CD14-positive monocyte (primary cell): Measurements from ENCODE around the gene TMEM129. TPM values are rescaled to one million over a fixed set of nuclear protein-coding genes. Genes with fewer than 3 reads are reported as not detected.
A peak's percentile ranks its signal among the peaks of the same experiment; 100 is the strongest.

Experiments used
- DNase-seq, 3 donors: peaks; one replicate each; pipeline ENCODE4 v3.0.0-alpha.2; 2011 to 2022
- H2AFZ ChIP-seq: 2 replicates; pipeline ENCODE4 v1.6.0; 2012; ENCODE audit warnings: mild to moderate bottlenecking, low read depth, low read length, inconsistent platforms; ENCODE audit not compliant: insufficient read depth, poor library complexity, severe bottlenecking
- H3K27ac ChIP-seq, 2 donors: 1 replicate in 1 of 2; 2 replicates in 1 of 2; pipeline ENCODE4 v1.5.1; 2012 to 2013; ENCODE audit warnings: low read length in 2 of 2, control low read depth in 1 of 2, inconsistent platforms in 1 of 2, low read depth in 1 of 2, mild to moderate bottlenecking in 1 of 2
- H3K27me3 ChIP-seq, 2 donors: one replicate each; pipeline versions ENCODE4 v1.6.0 to v1.6.1; 2011 to 2013; ENCODE audit warnings: low read length in 2 of 2; ENCODE audit not compliant: control insufficient read depth in 2 of 2, insufficient read depth in 2 of 2
- H3K36me3 ChIP-seq, 2 donors: replicated peaks in 1 of 2; 1 replicate in 1 of 2; 2 replicates in 1 of 2; pipeline versions ENCODE4 v1.5.1 to v1.6.1; 2012 to 2013; ENCODE audit warnings: low read length in 2 of 2, control low read depth in 1 of 2, inconsistent platforms in 1 of 2, mild to moderate bottlenecking in 1 of 2; ENCODE audit not compliant: insufficient read depth in 2 of 2, control insufficient read depth in 1 of 2
- H3K4me1 ChIP-seq, 2 donors: 1 replicate in 1 of 2; 2 replicates in 1 of 2; pipeline versions ENCODE4 v1.5.1 to v1.6.1; 2012 to 2013; ENCODE audit warnings: low read length in 2 of 2, control low read depth in 1 of 2, inconsistent platforms in 1 of 2, mild to moderate bottlenecking in 1 of 2, moderate library complexity in 1 of 2; ENCODE audit not compliant: insufficient read depth in 2 of 2, control insufficient read depth in 1 of 2
- H3K4me2 ChIP-seq: replicated peaks from 2 replicates; pipeline ENCODE3; 2012; ENCODE audit warnings: low read length, moderate library complexity, mild to moderate bottlenecking; ENCODE audit not compliant: poor library complexity, severe bottlenecking; ENCODE audit errors: extremely low read depth
- H3K4me3 ChIP-seq, 3 experiments: fragments of 200-600 bp in 1 of 3; sonication (generic) in 1 of 3; replicated peaks in 1 of 3; 1 replicate in 2 of 3; 2 replicates in 1 of 3; pipeline ENCODE4 v1.5.1; 2011 to 2013; ENCODE audit warnings: low read length in 3 of 3, mild to moderate bottlenecking in 3 of 3, control low read depth in 2 of 3, low read depth in 2 of 3, inconsistent platforms in 1 of 3, moderate library complexity in 1 of 3
- H3K79me2 ChIP-seq: 2 replicates; pipeline ENCODE4 v1.6.0; 2012; ENCODE audit warnings: mild to moderate bottlenecking, control low read depth, inconsistent platforms, low read length, moderate library complexity; ENCODE audit not compliant: insufficient read depth
- H3K9ac ChIP-seq: 2 replicates; pipeline ENCODE4 v1.6.0; 2017; ENCODE audit warnings: low read length, mild to moderate bottlenecking; ENCODE audit not compliant: insufficient read depth, poor library complexity, severe bottlenecking
- H3K9me3 ChIP-seq, 2 donors: replicated peaks in 1 of 2; 1 replicate in 1 of 2; 2 replicates in 1 of 2; pipeline versions ENCODE4 v1.5.1 to v1.6.1; 2012 to 2013; ENCODE audit warnings: low read length in 2 of 2, control low read depth in 1 of 2; ENCODE audit not compliant: control insufficient read depth in 1 of 2, insufficient read depth in 1 of 2
- H4K20me1 ChIP-seq: 2 replicates; pipeline ENCODE4 v1.6.0; 2012; ENCODE audit warnings: mild to moderate bottlenecking, low read length, control low read depth, moderate library complexity; ENCODE audit not compliant: insufficient read depth
- H3K27ac Mint-ChIP-seq, 7 donors: one replicate each; pipeline ENCODE4 v1.8.0; 2020; ENCODE audit warnings: mild to moderate bottlenecking in 7 of 7, mixed read lengths in 7 of 7, moderate library complexity in 6 of 7, inconsistent platforms in 2 of 7
- H3K27me3 Mint-ChIP-seq, 3 donors: one replicate each; pipeline ENCODE4 v1.8.0; 2021 to 2022; ENCODE audit warnings: low read depth in 3 of 3, mild to moderate bottlenecking in 3 of 3, mixed read lengths in 3 of 3, moderate library complexity in 3 of 3, inconsistent platforms in 1 of 3
- H3K36me3 Mint-ChIP-seq, 2 donors: one replicate each; pipeline ENCODE4 v1.8.0; 2020; ENCODE audit warnings: mixed read lengths in 2 of 2, inconsistent platforms in 1 of 2, mild to moderate bottlenecking in 1 of 2
- H3K4me1 Mint-ChIP-seq: one replicate; pipeline ENCODE4 v1.8.0; 2020; ENCODE audit warnings: mild to moderate bottlenecking, mixed read lengths
- H3K4me3 Mint-ChIP-seq, 2 donors: one replicate each; pipeline ENCODE4 v1.8.0; 2020; ENCODE audit warnings: mild to moderate bottlenecking in 2 of 2, mixed read lengths in 2 of 2, moderate library complexity in 1 of 2
- H3K9me3 Mint-ChIP-seq, 7 donors: one replicate each; pipeline ENCODE4 v1.8.0; 2020 to 2022; ENCODE audit warnings: mixed read lengths in 7 of 7, mild to moderate bottlenecking in 6 of 7, moderate library complexity in 6 of 7, inconsistent platforms in 2 of 7
- CTCF ChIP-seq: fragments of 200-600 bp; IDR thresholded peaks from one replicate; pipeline ENCODE4 v1.8.0; 2022; ENCODE audit warnings: antibody characterized with exemption, mild to moderate bottlenecking
- WGBS: methylation state at CpG from one replicate; pipeline ENCODE4 v1.1.5; 2013; ENCODE audit warnings: missing lambda C conversion rate; ENCODE audit not compliant: insufficient coverage; 5-methylcytosine and 5-hydroxymethylcytosine counted together
- intact Hi-C, 2 donors: fragments of 100-400 bp; cut with micrococcal nuclease; formaldehyde crosslinking; loops; one replicate each; pipeline versions ENCODE4 v1.15.0 to v1.15.1; 2023
- polyA plus RNA-seq, 3 donors: library from polyadenylated mRNA; depleted of rRNA in 1 of 3; unstranded in 2 of 3; stranded (reverse) in 1 of 3; fragments of 300-500 nt in 2 of 3; fragments of >200 nt in 1 of 3; fragmentation: Illumina TruSeq in 2 of 3; gene quantifications; 1 replicate in 2 of 3; 2 replicates in 1 of 3; pipeline ENCODE4 v1.2.3, GENCODE V29; 2012 to 2021

TMEM129 gene
- polyA plus RNA-seq, 3 donors, result 22.4 to 40.2 (median 24.1) TPM

- peak overlapping the region; percentile 42 to 80 (median 44) for H3K4me3 ChIP-seq
- Mint-ChIP-seq H3K9me3 (no peaks in the 10 kb centered on the region), H3K27ac (peak overlapping the region; percentile 97 to 100 (median 98)), H3K4me3 (peak overlapping the region; percentile 82 to 98), H3K4me1 (peaks cover 68% of the 10 kb centered on the region), H3K36me3 (peaks cover 19 to 37% of the 10 kb centered on the region in 2 donors), H3K27me3 (peaks cover 0 to 3% (median 0%) of the 10 kb centered on the region in 3 donors)
- peak overlapping the region; percentile 33 for H2AFZ ChIP-seq
- peaks cover 64 to 75% of the 10 kb centered on the region in 2 donors for H3K4me1 ChIP-seq
- intact Hi-C loops, result loop anchor here (1.0 to 10.0 kb wide), 6 partner anchors 9 to 375 kb away; partner anchors contain the start of genes LETM1 (in 1 of the 2), SLBP (in 1 of the 2) and UVSSA (in 1 of the 2)
- peaks cover 16 to 27% of the 10 kb centered on the region in 2 donors for H3K36me3 ChIP-seq
- TF ChIP-seq CTCF, result no peak
- peaks cover 30% of the 10 kb centered on the region for H4K20me1 ChIP-seq
- WGBS, result 1% methylated on average over 55 of the region's 61 CpGs
- no peak for DNase-seq
- H3K27me3 ChIP-seq, result no peaks in the 10 kb centered on the region
- H3K9me3 ChIP-seq, result no peaks in the 10 kb centered on the region
- peak overlapping the region; percentile 73 for H3K9ac ChIP-seq
- peaks cover 85% of the 10 kb centered on the region for H3K79me2 ChIP-seq
- peak overlapping the region; percentile 88 to 96 for H3K27ac ChIP-seq
- H3K4me2 ChIP-seq, result peak overlapping the region; percentile 89
Measured at GRCh38 chr4:1721666-1722550, 785 bp upstream of the TMEM129 start.

- peak in 2 of 3 donors; percentile 15 to 54 for DNase-seq
- WGBS, result under 1% methylated on average over 79 of the region's 79 CpGs
- peak overlapping the region; percentile 79 for H3K9ac ChIP-seq
- no peaks in the 10 kb centered on the region for H3K27me3 ChIP-seq
- peak overlapping the region; percentile 75 to 77 for H3K27ac ChIP-seq
- H3K79me2 ChIP-seq, result peaks cover 85% of the 10 kb centered on the region
- peak overlapping the region; percentile 42 to 80 (median 51) for H3K4me3 ChIP-seq
- H2AFZ ChIP-seq, result peak overlapping the region; percentile 83
- intact Hi-C loops, result loop anchor here (2.0 to 10.0 kb wide), 4 partner anchors 26 to 373 kb away; partner anchors contain the start of genes LETM1 (in 1 of the 2) and UVSSA (in 1 of the 2)
- H3K27ac Mint-ChIP-seq, result peak overlapping the region; percentile 87 to 94 (median 92)
- H3K4me1 ChIP-seq, result peaks cover 59 to 75% of the 10 kb centered on the region in 2 donors
- H3K36me3 Mint-ChIP-seq, result peaks cover 22 to 42% of the 10 kb centered on the region in 2 donors
- TF ChIP-seq CTCF, result no peak
- no peaks in the 10 kb centered on the region for H3K9me3 ChIP-seq
- H3K4me3 Mint-ChIP-seq, result peak overlapping the region; percentile 85 to 93
- H3K27me3 Mint-ChIP-seq, result peaks cover 0 to 3% (median 0%) of the 10 kb centered on the region in 3 donors
- H4K20me1 ChIP-seq, result peaks cover 45% of the 10 kb centered on the region
- H3K9me3 Mint-ChIP-seq, result no peaks in the 10 kb centered on the region
- H3K36me3 ChIP-seq, result peaks cover 24 to 33% of the 10 kb centered on the region in 2 donors
- peak overlapping the region; percentile 82 for H3K4me2 ChIP-seq
- H3K4me1 Mint-ChIP-seq, result peaks cover 62% of the 10 kb centered on the region
Measured at GRCh38 chr4:1720163-1720983, 750 bp downstream of the TMEM129 start.
